ENCODE data around the gene ZNF609. TPM values are rescaled to one million over a fixed set of nuclear protein-coding genes. Genes with fewer than 3 reads are reported as not detected.

The ZNF609 gene
- total RNA-seq, 4 donors from 2014 or later, result 25.2 to 45.5 (median 32.6) TPM

DNA sequence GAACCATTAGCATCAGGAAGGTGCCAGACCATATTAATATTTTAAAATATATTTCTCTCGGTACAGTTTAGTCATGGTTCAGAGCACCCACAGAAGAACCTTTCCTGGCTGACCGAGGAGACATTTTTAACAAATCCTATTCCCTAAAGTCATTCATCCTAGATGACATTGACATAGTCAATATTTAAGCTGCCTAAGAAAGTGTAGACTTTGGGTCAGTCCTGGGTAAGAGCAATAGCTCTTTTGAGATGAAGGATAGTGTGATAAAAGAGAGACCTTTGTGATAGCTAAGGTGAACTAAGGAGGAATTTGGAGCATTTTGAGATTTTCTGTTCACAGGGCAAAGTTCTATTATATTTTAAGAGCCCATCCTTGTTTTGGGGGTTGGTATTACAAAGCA, 47.5 kb downstream of the ZNF609 start:
- no peak for DNase-seq
- TF ChIP-seq POLR2A (IDR thresholded peaks at IDR 0.05), result no peak
- TF ChIP-seq, protein P1, sequence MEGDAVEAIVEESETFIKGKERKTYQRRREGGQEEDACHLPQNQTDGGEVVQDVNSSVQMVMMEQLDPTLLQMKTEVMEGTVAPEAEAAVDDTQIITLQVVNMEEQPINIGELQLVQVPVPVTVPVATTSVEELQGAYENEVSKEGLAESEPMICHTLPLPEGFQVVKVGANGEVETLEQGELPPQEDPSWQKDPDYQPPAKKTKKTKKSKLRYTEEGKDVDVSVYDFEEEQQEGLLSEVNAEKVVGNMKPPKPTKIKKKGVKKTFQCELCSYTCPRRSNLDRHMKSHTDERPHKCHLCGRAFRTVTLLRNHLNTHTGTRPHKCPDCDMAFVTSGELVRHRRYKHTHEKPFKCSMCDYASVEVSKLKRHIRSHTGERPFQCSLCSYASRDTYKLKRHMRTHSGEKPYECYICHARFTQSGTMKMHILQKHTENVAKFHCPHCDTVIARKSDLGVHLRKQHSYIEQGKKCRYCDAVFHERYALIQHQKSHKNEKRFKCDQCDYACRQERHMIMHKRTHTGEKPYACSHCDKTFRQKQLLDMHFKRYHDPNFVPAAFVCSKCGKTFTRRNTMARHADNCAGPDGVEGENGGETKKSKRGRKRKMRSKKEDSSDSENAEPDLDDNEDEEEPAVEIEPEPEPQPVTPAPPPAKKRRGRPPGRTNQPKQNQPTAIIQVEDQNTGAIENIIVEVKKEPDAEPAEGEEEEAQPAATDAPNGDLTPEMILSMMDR (IDR thresholded peaks at IDR 0.05), result no peak
- Histone ChIP-seq H3K4me1 (peaks cover 47 to 51% of the 10 kb centered on the region in 2 donors), H3K4me3 (replicated peaks in 1 of 3) (no peak overlapping the region), H3K27ac (peak overlapping the region; percentile 39 to 72 (median 62)), H3K27me3 (no peaks in the 10 kb centered on the region), H3K9me3 (no peaks in the 10 kb centered on the region), H3K36me3 (no peaks in the 10 kb centered on the region)
- 32 to 45% methylated on average over 2 of the region's 2 CpGs for WGBS, 2 donors
- intact Hi-C loops (cut with DNase I), result no loop called here

DNA sequence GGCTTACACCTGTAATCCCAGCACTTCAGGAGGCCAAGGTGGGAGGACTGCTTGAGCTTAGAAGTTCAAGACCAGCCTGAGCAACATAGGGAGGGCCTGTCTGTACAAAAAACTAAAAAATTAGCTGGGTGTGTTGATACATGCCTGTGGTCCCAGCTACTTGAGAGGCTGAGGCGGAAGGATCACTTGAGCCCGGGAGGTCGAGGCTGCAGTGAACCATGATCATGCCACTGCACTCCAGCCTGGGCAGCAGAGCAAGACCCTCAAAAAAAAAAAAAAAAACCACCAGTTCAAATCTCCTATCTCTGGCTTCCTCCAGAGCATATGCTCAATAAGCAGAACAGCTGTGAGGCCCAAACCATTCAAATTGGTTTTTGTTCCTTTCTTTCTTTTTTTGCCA, 53.4 kb downstream of the ZNF609 start:
- Histone ChIP-seq H3K36me3 (no peaks in the 10 kb centered on the region), H3K27ac (no peak overlapping the region), H3K27me3 (no peaks in the 10 kb centered on the region), H3K9me3 (no peaks in the 10 kb centered on the region), H3K4me1 (peaks cover 34 to 38% of the 10 kb centered on the region in 2 donors), H3K4me3 (replicated peaks in 1 of 3) (no peak overlapping the region)
- no peak for DNase-seq
- TF ChIP-seq, protein P1 (IDR thresholded peaks at IDR 0.05), result no peak
- TF ChIP-seq POLR2A (IDR thresholded peaks at IDR 0.05), result no peak
- WGBS, 2 donors, result 80 to 87% methylated on average over 3 of the region's 3 CpGs
- intact Hi-C loops (cut with DNase I), result no loop called here

DNA sequence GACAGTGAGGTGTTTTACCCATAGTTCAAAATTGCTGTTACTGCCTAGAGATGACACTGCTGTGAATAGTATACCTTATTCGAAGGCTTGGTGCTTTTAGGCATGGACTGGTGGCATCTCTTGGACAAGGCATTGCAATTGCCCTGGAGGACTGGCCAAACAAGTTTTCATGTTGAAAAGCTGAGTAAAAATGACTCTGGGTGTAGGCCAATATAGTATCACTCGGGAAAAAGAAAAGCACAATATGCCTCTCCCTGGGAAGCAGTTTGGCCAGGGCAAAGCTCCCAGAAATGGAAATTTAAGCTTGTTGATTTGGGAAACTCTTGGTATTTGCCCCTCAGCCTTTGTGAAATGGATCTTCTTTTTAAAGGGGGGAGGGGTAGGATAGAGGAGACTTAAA, 54.8 kb downstream of the ZNF609 start:
- no peak overlapping the region for H3K4me3 ChIP-seq (replicated peaks in 1 of 3)
- peak; percentile 58 for DNase-seq
- WGBS, 2 donors, result 21 to 40% methylated on average over 2 of the region's 2 CpGs
- intact Hi-C loops (cut with DNase I), result no loop called here
- H3K27me3 ChIP-seq, result no peaks in the 10 kb centered on the region
- TF ChIP-seq POLR2A (IDR thresholded peaks at IDR 0.05), result no peak
- TF ChIP-seq, protein P1 (IDR thresholded peaks at IDR 0.05), result peak in 1 of 6 experiments; percentile 8
- H3K4me1 ChIP-seq, result peaks cover 27 to 28% of the 10 kb centered on the region in 2 donors
- peak overlapping the region; percentile 35 to 61 (median 41) for H3K27ac ChIP-seq
- no peaks in the 10 kb centered on the region for H3K36me3 ChIP-seq
- H3K9me3 ChIP-seq, result no peaks in the 10 kb centered on the region

DNA sequence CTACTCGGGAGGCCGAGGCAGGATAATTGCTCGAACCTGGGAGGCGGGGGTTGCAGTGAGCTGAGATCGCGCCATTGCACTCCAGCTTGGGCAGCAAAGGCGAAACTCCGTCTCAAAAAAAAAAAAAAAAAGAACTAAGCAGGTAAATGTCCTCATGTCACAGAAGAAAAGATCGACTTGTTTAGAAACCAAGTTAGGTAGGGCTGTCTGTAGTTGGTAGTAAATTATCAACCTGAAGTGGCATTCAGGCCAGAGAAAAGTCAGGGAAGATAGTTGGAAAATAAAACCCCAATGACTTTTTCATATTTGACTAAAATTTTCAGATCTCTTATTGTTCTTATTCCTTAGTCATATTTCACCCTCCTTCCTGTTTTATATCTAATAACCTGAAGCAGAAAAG, 55.4 kb downstream of the ZNF609 start:
- Histone ChIP-seq H3K4me3 (replicated peaks in 1 of 3) (no peak overlapping the region), H3K4me1 (peaks cover 22 to 23% of the 10 kb centered on the region in 2 donors), H3K9me3 (no peaks in the 10 kb centered on the region), H3K36me3 (no peaks in the 10 kb centered on the region), H3K27ac (peak overlapping the region; percentile 35 to 61 (median 41)), H3K27me3 (no peaks in the 10 kb centered on the region)
- TF ChIP-seq, protein P1 (IDR thresholded peaks at IDR 0.05), result no peak
- TF ChIP-seq POLR2A (IDR thresholded peaks at IDR 0.05), result no peak
- intact Hi-C loops (cut with DNase I), result no loop called here
- no peak for DNase-seq
- WGBS, 2 donors, result 91 to 96% methylated on average over 9 of the region's 9 CpGs

DNA sequence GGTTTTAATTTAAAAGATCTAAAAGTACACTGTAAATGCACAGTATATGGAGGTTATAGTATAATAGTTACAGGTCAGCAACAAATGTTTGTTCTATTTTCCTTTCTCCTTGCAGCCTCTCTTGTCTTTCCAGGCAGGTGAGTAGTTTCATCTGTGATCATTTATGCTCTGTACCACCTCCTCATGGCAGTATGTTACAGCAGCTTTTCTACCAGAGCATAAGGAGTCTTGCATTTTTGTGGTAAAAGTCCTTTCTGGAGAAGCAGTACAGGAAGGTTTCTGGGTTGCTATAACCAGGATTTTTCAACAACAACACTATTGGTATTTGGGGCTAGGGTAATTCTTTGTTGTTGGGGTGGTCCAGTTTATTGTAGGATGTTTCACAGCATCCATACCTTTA, 59.5 kb downstream of the ZNF609 start:
- no peak for DNase-seq
- H3K27ac ChIP-seq, result no peak overlapping the region
- no peaks in the 10 kb centered on the region for H3K36me3 ChIP-seq
- H3K4me1 ChIP-seq, result peaks cover 20 to 40% of the 10 kb centered on the region in 2 donors
- no peaks in the 10 kb centered on the region for H3K27me3 ChIP-seq
- TF ChIP-seq, protein P1 (IDR thresholded peaks at IDR 0.05), result no peak
- TF ChIP-seq POLR2A (IDR thresholded peaks at IDR 0.05), result no peak
- no peak overlapping the region for H3K4me3 ChIP-seq (replicated peaks in 1 of 3)
- H3K9me3 ChIP-seq, result no peaks in the 10 kb centered on the region
- intact Hi-C loops (cut with DNase I), result no loop called here
